NCI-H510A treated with DMSO at 0.1 percent for 48 hours (cell line): Measurements from ENCODE around the gene L3MBTL1.

Experiments
- DNase-seq: peaks from one replicate; lab custom pipeline; 2025; lab: John Stamatoyannopoulos, UW

The L3MBTL1 gene

DNA sequence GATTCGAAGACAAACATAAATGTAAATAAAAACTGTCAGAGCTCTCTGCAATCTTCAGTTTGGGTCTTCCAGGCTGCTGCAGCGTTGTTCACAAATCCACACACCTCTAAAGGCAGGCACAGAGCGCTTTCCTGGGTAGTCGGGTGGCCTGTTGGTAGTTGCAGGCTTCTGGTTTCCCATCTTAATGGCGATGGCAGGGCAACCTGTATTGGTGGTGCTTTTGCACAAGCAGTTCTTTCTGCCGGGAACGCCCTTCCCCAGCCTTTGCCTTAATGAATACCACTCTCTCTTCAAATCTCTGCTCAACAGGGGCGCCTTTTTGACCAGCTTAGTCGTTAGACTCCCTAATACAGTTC, 82.5 kb downstream of the L3MBTL1 start:
- DNase-seq = peak; percentile 78

DNA sequence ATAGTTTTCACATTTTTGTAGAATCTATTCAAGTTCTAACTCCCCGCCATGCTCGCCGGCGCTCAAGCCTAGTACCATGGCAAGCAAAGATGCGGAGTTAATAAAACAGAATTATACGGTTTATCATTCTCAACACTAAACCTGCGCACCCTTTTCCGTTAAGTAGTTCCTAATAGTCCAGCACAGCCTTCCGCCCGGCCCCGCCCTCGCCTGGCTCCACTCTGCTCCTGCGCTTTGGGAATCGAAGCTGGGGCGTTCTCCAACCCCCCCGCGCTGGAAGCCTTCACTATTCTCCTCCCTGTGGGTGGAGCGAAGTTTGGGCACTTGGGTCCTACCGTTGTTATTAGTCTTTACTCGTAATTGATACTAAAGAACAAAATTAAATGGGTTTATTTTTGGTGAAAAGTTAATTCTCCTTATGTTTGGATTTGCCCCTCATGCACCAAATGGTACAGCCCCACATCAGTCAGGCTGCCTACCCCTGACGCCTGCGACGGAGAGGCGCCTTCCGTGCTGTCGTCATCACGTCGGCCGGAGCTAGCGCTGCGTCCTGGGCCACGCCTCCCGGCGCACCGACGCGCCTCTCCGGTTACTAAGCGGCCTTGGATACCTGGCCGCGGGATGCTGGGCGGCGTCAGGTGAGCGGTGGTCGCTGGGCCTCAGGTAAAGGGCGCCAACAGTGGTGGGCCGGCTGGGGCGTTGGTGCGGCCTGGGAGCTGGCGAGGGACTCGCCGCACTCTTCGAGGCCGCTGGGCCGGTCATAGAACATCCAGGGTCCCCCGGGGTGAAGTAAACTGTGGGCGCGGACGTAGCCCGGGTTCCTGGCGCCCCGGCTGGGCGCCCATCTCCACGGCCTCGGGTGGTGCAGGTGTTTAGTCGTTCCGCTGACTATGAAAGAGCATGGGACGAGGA, 83.2 kb downstream of the L3MBTL1 start, which contains the start of gene IFT52:
IFT52 (plus strand) TSS at position 546 of the 912 bp plus-strand sequence. CDS start 3,762 bp downstream, outside the sequence.
- peak; percentile 99 for DNase-seq
